Measurements from ENCODE around the gene RIPK1.

RIPK1 gene

GRCh38 chr6:3159805-3160781 lies 91.8 kb downstream of the RIPK1 start:
- FAIRE-seq: no peak
- no peak for DNase-seq (ENCODE audit: low spot score)

GRCh38 chr6:3162067-3162497 lies 93.8 kb downstream of the RIPK1 start:
- DNase-seq (ENCODE audit: low spot score) (no peak), FAIRE-seq (no peak)

GRCh38 chr6:3162565-3163247 lies 94.4 kb downstream of the RIPK1 start:
- peak; percentile 55 for DNase-seq (ENCODE audit: low spot score)
- FAIRE-seq: no peak

- FAIRE-seq (no peak), DNase-seq (ENCODE audit: low spot score) (no peak)
Observed at GRCh38 chr6:3163248-3163594, 94.9 kb downstream of the RIPK1 start.

- no peak for DNase-seq (ENCODE audit: low spot score)
- FAIRE-seq: no peak
Observed at GRCh38 chr6:3164388-3164787, 96.1 kb downstream of the RIPK1 start.
